ENCODE data around the gene OSBPL3.
"Not testable (repeated sequence)": the region's sequence is repeated elsewhere in the genome, so short reads cannot be mapped to it uniquely, and the experiment has no call there.

OSBPL3 gene

GRCh38 chr7:24812305-24812945 is 167.6 kb downstream of the OSBPL3 start:
- in situ Hi-C loops (cut with HindIII; ENCODE audit: low sequenced_read_pairs) = loop anchor here (25.0 kb wide), 1 partner anchor 275 kb away; no protein-coding TSS in a partner anchor

- in situ Hi-C loops (cut with HindIII; ENCODE audit: low sequenced_read_pairs) = loop anchor here (25.0 kb wide), 1 partner anchor 279 kb away; no protein-coding TSS in a partner anchor
These were observed 171.5 kb downstream of the OSBPL3 start for GRCh38 chr7:24808518-24808917.

GRCh38 chr7:24802300-24802699 is 177.7 kb downstream of the OSBPL3 start:
- in situ Hi-C loops (cut with HindIII; ENCODE audit: low sequenced_read_pairs) = loop anchor here (25.0 kb wide), 1 partner anchor 285 kb away; no protein-coding TSS in a partner anchor

- in situ Hi-C loops (cut with HindIII; ENCODE audit: low sequenced_read_pairs) = loop anchor here (25.0 kb wide), 1 partner anchor 285 kb away; no protein-coding TSS in a partner anchor
These were observed 178.1 kb downstream of the OSBPL3 start for GRCh38 chr7:24801883-24802282.

- in situ Hi-C loops (cut with HindIII; ENCODE audit: low sequenced_read_pairs) = loop anchor here (25.0 kb wide), 1 partner anchor 287 kb away; no protein-coding TSS in a partner anchor
These were observed 179.3 kb downstream of the OSBPL3 start for GRCh38 chr7:24800667-24801066.

- in situ Hi-C loops (cut with HindIII; ENCODE audit: low sequenced_read_pairs) = loop anchor here (25.0 kb wide), 1 partner anchor 287 kb away; no protein-coding TSS in a partner anchor
These were observed 179.9 kb downstream of the OSBPL3 start for GRCh38 chr7:24800073-24800472.

GRCh38 chr7:24799506-24799905 is 180.5 kb downstream of the OSBPL3 start:
- in situ Hi-C loops (cut with HindIII; ENCODE audit: low sequenced_read_pairs) = no loop called here

GRCh38 chr7:24798261-24798660 is 181.7 kb downstream of the OSBPL3 start:
- in situ Hi-C loops (cut with HindIII; ENCODE audit: low sequenced_read_pairs) = no loop called here

GRCh38 chr7:24797270-24797669 is 182.7 kb downstream of the OSBPL3 start:
- in situ Hi-C loops (cut with HindIII; ENCODE audit: low sequenced_read_pairs) = no loop called here

GRCh38 chr7:24795407-24795767 is 184.6 kb downstream of the OSBPL3 start:
- in situ Hi-C loops (cut with HindIII; ENCODE audit: low sequenced_read_pairs) = no loop called here

GRCh38 chr7:24794751-24795406 is 185.1 kb downstream of the OSBPL3 start:
- in situ Hi-C loops (cut with HindIII; ENCODE audit: low sequenced_read_pairs) = not testable (repeated sequence)

- in situ Hi-C loops (cut with HindIII; ENCODE audit: low sequenced_read_pairs) = no loop called here
These were observed 185.9 kb downstream of the OSBPL3 start for GRCh38 chr7:24793982-24794648.

- in situ Hi-C loops (cut with HindIII; ENCODE audit: low sequenced_read_pairs) = no loop called here
These were observed 190.9 kb downstream of the OSBPL3 start for GRCh38 chr7:24788961-24789576.

GRCh38 chr7:24788075-24788474 is 191.9 kb downstream of the OSBPL3 start:
- in situ Hi-C loops (cut with HindIII; ENCODE audit: low sequenced_read_pairs) = no loop called here

GRCh38 chr7:24786941-24787340 is 193.0 kb downstream of the OSBPL3 start:
- in situ Hi-C loops (cut with HindIII; ENCODE audit: low sequenced_read_pairs) = no loop called here

- in situ Hi-C loops (cut with HindIII; ENCODE audit: low sequenced_read_pairs) = no loop called here
These were observed 193.7 kb downstream of the OSBPL3 start for GRCh38 chr7:24786306-24786705.

GRCh38 chr7:24784277-24784676 is 195.7 kb downstream of the OSBPL3 start:
- in situ Hi-C loops (cut with HindIII; ENCODE audit: low sequenced_read_pairs) = no loop called here

- in situ Hi-C loops (cut with HindIII; ENCODE audit: low sequenced_read_pairs) = no loop called here
These were observed 196.3 kb downstream of the OSBPL3 start for GRCh38 chr7:24783698-24784097.

GRCh38 chr7:24781106-24781505 is 198.9 kb downstream of the OSBPL3 start:
- in situ Hi-C loops (cut with HindIII; ENCODE audit: low sequenced_read_pairs) = no loop called here

GRCh38 chr7:24779283-24779655 is 200.7 kb downstream of the OSBPL3 start:
- in situ Hi-C loops (cut with HindIII; ENCODE audit: low sequenced_read_pairs) = no loop called here

GRCh38 chr7:24778543-24779282 is 201.3 kb downstream of the OSBPL3 start:
- in situ Hi-C loops (cut with HindIII; ENCODE audit: low sequenced_read_pairs) = no loop called here
